HCT116 (cell line): ENCODE results near the gene STRN3.
"Not testable (repeated sequence)": the region's sequence is repeated elsewhere in the genome, so short reads cannot be mapped to it uniquely, and the experiment has no call there.

Experiments
- ATF3 ChIP-seq: IDR thresholded peaks from 2 replicates; pipeline ENCODE4 v1.6.1; 2012
- CEBPB ChIP-seq: IDR thresholded peaks from 2 replicates; pipeline ENCODE4 v1.6.1; 2012; ENCODE audit warnings: low read depth
- CTCF ChIP-seq, 3 experiments: fragments of 200-600 bp in 1 of 3; sonication (generic) in 1 of 3; IDR thresholded peaks in 2 of 3; conservative IDR thresholded peaks in 1 of 3; 2 replicates each; pipeline ENCODE4 v1.5.1; 2012 to 2017; ENCODE audit warnings: low read depth in 2 of 3, low read length in 2 of 3, antibody characterized with exemption in 1 of 3, borderline replicate concordance in 1 of 3, control low read depth in 1 of 3, mild to moderate bottlenecking in 1 of 3, mixed read lengths in 1 of 3, mixed run types in 1 of 3, moderate library complexity in 1 of 3; ENCODE audit not compliant: insufficient read depth in 1 of 3
- ELF1 ChIP-seq: IDR thresholded peaks from 2 replicates; pipeline ENCODE4 v1.6.1; 2012; ENCODE audit warnings: low read depth, borderline replicate concordance
- EZH2 ChIP-seq: fragments of 200-600 bp; sonication (generic); IDR thresholded peaks from 2 replicates; pipeline ENCODE4 v1.6.1; 2017; ENCODE audit warnings: antibody characterized with exemption, mixed run types
- JUND ChIP-seq: IDR thresholded peaks from 2 replicates; pipeline ENCODE4 v1.6.1; 2012
- POLR2A ChIP-seq: IDR thresholded peaks from 2 replicates; pipeline ENCODE4 v1.7.0; 2011; ENCODE audit warnings: borderline replicate concordance; ENCODE audit not compliant: insufficient read depth, insufficient read length; ENCODE audit errors: extremely low read depth
- POLR2AphosphoS5 ChIP-seq: IDR thresholded peaks from 2 replicates; pipeline ENCODE4 v1.6.1; 2011; ENCODE audit warnings: mild to moderate bottlenecking, low read depth, low read length, moderate library complexity
- SRF ChIP-seq: IDR thresholded peaks from 2 replicates; pipeline ENCODE4 v1.6.1; 2012; ENCODE audit warnings: low read depth
- ZBTB33 ChIP-seq: IDR thresholded peaks from 2 replicates; pipeline ENCODE4 v1.6.1; 2011; ENCODE audit warnings: mild to moderate bottlenecking, low read length, moderate library complexity; ENCODE audit not compliant: insufficient replicate concordance; ENCODE audit errors: extremely low read depth
- ZNF274 ChIP-seq: fragments of 200-500 bp; sonication (Bioruptor generic); IDR thresholded peaks from 2 replicates; pipeline ENCODE4 v1.6.1; 2014; ENCODE audit warnings: mild to moderate bottlenecking, low read depth, low read length, inconsistent platforms
- TF ChIP-seq, protein P1 (sequence below): IDR thresholded peaks from 2 replicates; pipeline ENCODE4 v1.6.1; 2012

- TF ChIP-seq ZNF274; POLR2A; CTCF (IDR thresholded peaks at IDR 0.05 in 2 of 3, conservative IDR thresholded peaks at IDR 0.05 in 1 of 3; ENCODE audit: borderline replicate concordance in 1 of 3, insufficient read depth in 1 of 3, low read depth in 2 of 3, low read length in 2 of 3); ELF1; SRF; POLR2AphosphoS5; ATF3; EZH2; CEBPB; JUND; ZBTB33: not testable (repeated sequence)
- TF ChIP-seq, protein P1, sequence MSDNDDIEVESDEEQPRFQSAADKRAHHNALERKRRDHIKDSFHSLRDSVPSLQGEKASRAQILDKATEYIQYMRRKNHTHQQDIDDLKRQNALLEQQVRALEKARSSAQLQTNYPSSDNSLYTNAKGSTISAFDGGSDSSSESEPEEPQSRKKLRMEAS = not testable (repeated sequence)
Observed at GRCh38 chr14:30897121-30897520, 129.1 kb downstream of the STRN3 start.
